ENCODE data around the gene ENHO.

- no peak for TF ChIP-seq CTCF (IDR thresholded peaks at IDR 0.05)
- TF ChIP-seq POLR2A (IDR thresholded peaks at IDR 0.05): no peak
These were observed 1.6 kb upstream of the ENHO start for GRCh38 chr9:34524349-34524748.

All from adrenal gland (tissue), 5 donors.